Smooth muscle cell (in vitro differentiated cells): ENCODE measurements around the gene MTA2. TPM values are rescaled to one million over a fixed set of nuclear protein-coding genes. Genes with fewer than 3 reads are reported as not detected.

Source experiments
- DNase-seq: peaks from one replicate; lab custom pipeline; 2025; ENCODE audit not compliant: unreplicated experiment; lab: John Stamatoyannopoulos, UW
- H2AFZ ChIP-seq: fragments of 200-600 bp; sonication (generic); 2 replicates; pipeline ENCODE4 v1.6.0; 2016; ENCODE audit warnings: antibody characterized with exemption, low read depth, mild to moderate bottlenecking
- H3F3A ChIP-seq: fragments of 200-600 bp; sonication (generic); 2 replicates; pipeline ENCODE4 v1.6.0; 2017; ENCODE audit warnings: antibody characterized with exemption, low read depth
- H3K27ac ChIP-seq: fragments of 200-600 bp; sonication (generic); 2 replicates; pipeline ENCODE4 v1.5.1; 2016; ENCODE audit warnings: low read depth, mild to moderate bottlenecking
- H3K27me3 ChIP-seq: fragments of 200-600 bp; sonication (generic); 2 replicates; pipeline ENCODE4 v1.6.1; 2016; ENCODE audit warnings: low read depth, mild to moderate bottlenecking
- H3K36me3 ChIP-seq: fragments of 200-600 bp; sonication (generic); 2 replicates; pipeline ENCODE4 v1.5.1; 2016; ENCODE audit warnings: low read depth
- H3K4me1 ChIP-seq: fragments of 200-600 bp; sonication (generic); 2 replicates; pipeline ENCODE4 v1.5.1; 2016; ENCODE audit warnings: low read depth
- H3K4me2 ChIP-seq: fragments of 200-600 bp; sonication (generic); 2 replicates; pipeline ENCODE4 v1.6.0; 2016; ENCODE audit warnings: mild to moderate bottlenecking
- H3K4me3 ChIP-seq: fragments of 200-600 bp; sonication (generic); 2 replicates; pipeline ENCODE4 v1.5.1; 2016; ENCODE audit warnings: mild to moderate bottlenecking
- H3K79me2 ChIP-seq: fragments of 200-600 bp; sonication (generic); 2 replicates; pipeline ENCODE4 v1.6.0; 2016; ENCODE audit warnings: low read depth, mild to moderate bottlenecking
- H3K9ac ChIP-seq: fragments of 200-600 bp; sonication (generic); 2 replicates; pipeline ENCODE4 v1.6.0; 2016; ENCODE audit warnings: low read depth
- H3K9me3 ChIP-seq: fragments of 200-600 bp; sonication (generic); replicated peaks from 2 replicates; pipeline ENCODE4 v1.5.1; 2016; ENCODE audit warnings: low read depth
- H4K20me1 ChIP-seq: fragments of 200-600 bp; sonication (generic); 2 replicates; pipeline ENCODE4 v1.6.0; 2016; ENCODE audit warnings: low read depth
- WGBS: methylation state at CpG from one replicate; pipeline ENCODE4 v1.1.7; 2016; ENCODE audit warnings: low lambda C conversion rate; 5-methylcytosine and 5-hydroxymethylcytosine counted together
- microRNA-seq: library from miRNA; unstranded; fragments of <30 nt; microRNA quantifications from one replicate; pipeline ENCODE4, GENCODE V29; 2016; ENCODE audit warnings: borderline number of aligned reads
- polyA plus RNA-seq: library from polyadenylated mRNA; unstranded; fragments of >200 nt; fragmentation: Nextera tagmentation; extraction: Ambion mirVana; gene quantifications from 2 replicates; pipeline ENCODE4 v1.2.1, GENCODE V29; 2016
- small RNA-seq: library from RNA; depleted of rRNA; stranded (forward); fragments of <200 nt; gene quantifications from one replicate; pipeline ENCODE3, GENCODE V24; 2014
- total RNA-seq: library from RNA; depleted of rRNA; stranded (reverse); fragments of >200 nt; gene quantifications from 2 replicates; pipeline ENCODE4 v1.2.3, GENCODE V29; 2014
- TF ChIP-seq, protein P1 (sequence below): fragments of 200-600 bp; sonication (generic); IDR thresholded peaks from 2 replicates; pipeline ENCODE4 v1.5.1; 2017; ENCODE audit warnings: borderline replicate concordance, mild to moderate bottlenecking, antibody characterized with exemption; ENCODE audit not compliant: insufficient read depth, poor library complexity, severe bottlenecking

MTA2 gene
- total and polyA plus RNA-seq, 2 experiments from 2014 or later = 22.7 to 65.9 TPM

DNA sequence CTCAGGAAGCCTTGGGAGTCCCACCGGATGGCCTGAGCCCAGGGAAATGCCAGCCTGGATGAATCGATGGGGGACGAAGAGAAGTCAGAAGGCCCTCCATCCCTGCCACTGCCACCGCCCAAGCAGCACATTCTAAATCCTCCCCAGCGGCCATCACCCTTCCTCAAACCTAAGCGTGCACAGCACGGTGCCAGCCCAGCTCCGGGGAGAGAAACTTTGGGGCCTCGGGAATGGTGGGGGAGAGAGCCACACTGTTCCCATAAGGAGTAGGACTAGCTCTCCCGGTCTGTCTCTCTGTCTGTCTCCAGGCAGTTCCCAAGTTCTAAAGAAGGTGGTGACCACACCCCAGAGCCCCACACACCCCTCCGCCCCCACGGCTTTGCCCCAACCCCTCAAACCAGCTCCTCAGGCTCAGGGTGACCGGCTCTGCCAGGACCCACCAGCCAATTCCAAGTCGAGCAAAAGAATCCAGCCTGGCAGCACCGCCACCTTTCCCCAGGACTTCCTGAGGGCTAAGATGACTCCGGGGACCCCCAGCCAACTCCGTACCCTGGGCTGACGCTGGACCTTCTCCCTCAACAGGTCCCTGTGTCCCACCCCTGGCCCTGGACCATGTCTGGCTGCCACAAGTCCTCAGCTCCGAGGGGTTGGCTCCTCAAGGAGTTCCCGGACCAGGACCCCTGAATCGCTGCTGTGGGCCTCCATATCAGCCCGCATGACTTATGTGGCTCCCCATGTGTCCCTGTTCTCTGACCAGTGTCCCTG lies 57.8 kb downstream of the MTA2 start:
- WGBS = 27% methylated on average over 18 of the region's 22 CpGs
- TF ChIP-seq, protein P1, sequence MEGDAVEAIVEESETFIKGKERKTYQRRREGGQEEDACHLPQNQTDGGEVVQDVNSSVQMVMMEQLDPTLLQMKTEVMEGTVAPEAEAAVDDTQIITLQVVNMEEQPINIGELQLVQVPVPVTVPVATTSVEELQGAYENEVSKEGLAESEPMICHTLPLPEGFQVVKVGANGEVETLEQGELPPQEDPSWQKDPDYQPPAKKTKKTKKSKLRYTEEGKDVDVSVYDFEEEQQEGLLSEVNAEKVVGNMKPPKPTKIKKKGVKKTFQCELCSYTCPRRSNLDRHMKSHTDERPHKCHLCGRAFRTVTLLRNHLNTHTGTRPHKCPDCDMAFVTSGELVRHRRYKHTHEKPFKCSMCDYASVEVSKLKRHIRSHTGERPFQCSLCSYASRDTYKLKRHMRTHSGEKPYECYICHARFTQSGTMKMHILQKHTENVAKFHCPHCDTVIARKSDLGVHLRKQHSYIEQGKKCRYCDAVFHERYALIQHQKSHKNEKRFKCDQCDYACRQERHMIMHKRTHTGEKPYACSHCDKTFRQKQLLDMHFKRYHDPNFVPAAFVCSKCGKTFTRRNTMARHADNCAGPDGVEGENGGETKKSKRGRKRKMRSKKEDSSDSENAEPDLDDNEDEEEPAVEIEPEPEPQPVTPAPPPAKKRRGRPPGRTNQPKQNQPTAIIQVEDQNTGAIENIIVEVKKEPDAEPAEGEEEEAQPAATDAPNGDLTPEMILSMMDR = no peak
- no peaks in the 10 kb centered on the region for H3K36me3 ChIP-seq
- no peaks in the 10 kb centered on the region for H3K9me3 ChIP-seq
- H3K79me2 ChIP-seq = peaks cover 70% of the 10 kb centered on the region
- DNase-seq = no peak
- H3K27ac ChIP-seq = peak overlapping the region; percentile 75
- H3K4me3 ChIP-seq = peak overlapping the region; percentile 76
- peaks cover 6% of the 10 kb centered on the region for H3F3A ChIP-seq
- H3K4me1 ChIP-seq = peaks cover 34% of the 10 kb centered on the region
- H3K4me2 ChIP-seq = peak overlapping the region; percentile 93
- H3K9ac ChIP-seq = peak overlapping the region; percentile 70
- no peak overlapping the region for H2AFZ ChIP-seq
- peaks cover 66% of the 10 kb centered on the region for H4K20me1 ChIP-seq
- H3K27me3 ChIP-seq = no peaks in the 10 kb centered on the region

Small RNA genes within 50 kb of the gene (microRNA-seq; reads per million reads assigned to microRNA genes)
- gene MIR6747 = 4.7 reads per million

Small RNA genes within 50 kb of the gene (small RNA-seq; reads per million reads assigned to genes)
- gene AP001458.1 (0.08 reads per million), gene EEF1G (not detected), gene MIR6747 (0.16 reads per million)

Other genes with a start within 250 kb of the MTA2 start
- not detected in 2 replicates for gene SCGB1A1, start 182.8 kb downstream of the MTA2 start, total RNA-seq
- gene SCGB1A1, start 182.8 kb downstream of the MTA2 start, polyA plus RNA-seq = not detected in 2 replicates
- gene AHNAK, start 55.1 kb downstream of the MTA2 start, total RNA-seq = 229 and 240 TPM in 2 replicates
- gene AHNAK, start 55.1 kb downstream of the MTA2 start, polyA plus RNA-seq = 27.2 and 58.8 TPM in 2 replicates
- 773 and 864 TPM in 2 replicates for gene EEF1G, start 28.0 kb downstream of the MTA2 start, total RNA-seq
- gene EEF1G, start 28.0 kb downstream of the MTA2 start, polyA plus RNA-seq = 433 and 463 TPM in 2 replicates
- 3.0 and 5.5 TPM in 2 replicates for gene TUT1, start 10.3 kb downstream of the MTA2 start, total RNA-seq
- gene TUT1, start 10.3 kb downstream of the MTA2 start, polyA plus RNA-seq = 15.9 and 18.6 TPM in 2 replicates
- 20.6 and 35.0 TPM in 2 replicates for gene EML3, start 10.9 kb upstream of the MTA2 start, total RNA-seq
- 36.8 and 47.2 TPM in 2 replicates for gene EML3, start 10.9 kb upstream of the MTA2 start, polyA plus RNA-seq
- 0.63 and 4.0 TPM in 2 replicates for gene ROM1, start 11.4 kb upstream of the MTA2 start, total RNA-seq
- gene ROM1, start 11.4 kb upstream of the MTA2 start, polyA plus RNA-seq = 0.91 and 1.4 TPM in 2 replicates
- gene B3GAT3, start 20.1 kb upstream of the MTA2 start, total RNA-seq = 19.3 and 20.0 TPM in 2 replicates
- gene B3GAT3, start 20.1 kb upstream of the MTA2 start, polyA plus RNA-seq = 66.9 and 73.8 TPM in 2 replicates
- gene GANAB, start 44.7 kb upstream of the MTA2 start, total RNA-seq = 176 and 186 TPM in 2 replicates
- gene GANAB, start 44.7 kb upstream of the MTA2 start, polyA plus RNA-seq = 194 and 225 TPM in 2 replicates
- 7.3 and 8.2 TPM in 2 replicates for gene INTS5, start 51.4 kb upstream of the MTA2 start, total RNA-seq
- gene INTS5, start 51.4 kb upstream of the MTA2 start, polyA plus RNA-seq = 11.9 and 13.2 TPM in 2 replicates
- 54.4 and 68.4 TPM in 2 replicates for gene C11orf98, start 63.3 kb upstream of the MTA2 start, total RNA-seq
- gene C11orf98, start 63.3 kb upstream of the MTA2 start, polyA plus RNA-seq = 101 and 114 TPM in 2 replicates
- 1.3 and 4.9 TPM in 2 replicates for gene CSKMT, start 63.4 kb upstream of the MTA2 start, total RNA-seq
- gene CSKMT, start 63.4 kb upstream of the MTA2 start, polyA plus RNA-seq = 1.4 and 9.8 TPM in 2 replicates
- gene UQCC3, start 69.8 kb upstream of the MTA2 start, total RNA-seq = 5.5 and 7.7 TPM in 2 replicates
- 14.4 and 16.7 TPM in 2 replicates for gene UQCC3, start 69.8 kb upstream of the MTA2 start, polyA plus RNA-seq
- 1.5 and 5.6 TPM in 2 replicates for gene LBHD1, start 70.4 kb upstream of the MTA2 start, total RNA-seq
- 3.9 and 7.7 TPM in 2 replicates for gene LBHD1, start 70.4 kb upstream of the MTA2 start, polyA plus RNA-seq
- gene UBXN1, start 77.2 kb upstream of the MTA2 start, total RNA-seq = 52.2 and 58.1 TPM in 2 replicates
- 73.5 and 78.4 TPM in 2 replicates for gene UBXN1, start 77.2 kb upstream of the MTA2 start, polyA plus RNA-seq
- gene LRRN4CL, start 87.7 kb upstream of the MTA2 start, total RNA-seq = 0.76 and 1.3 TPM in 2 replicates
- not detected in 2 replicates for gene LRRN4CL, start 87.7 kb upstream of the MTA2 start, polyA plus RNA-seq
- gene BSCL2, start 105.6 kb upstream of the MTA2 start, total RNA-seq = 76.4 and 79.7 TPM in 2 replicates
- gene BSCL2, start 105.6 kb upstream of the MTA2 start, polyA plus RNA-seq = 115 and 123 TPM in 2 replicates
- 0.18 TPM in 1 of 2 replicates, not detected in the other for gene GNG3, start 105.8 kb upstream of the MTA2 start, total RNA-seq
- gene GNG3, start 105.8 kb upstream of the MTA2 start, polyA plus RNA-seq = 0.18 and 1.2 TPM in 2 replicates
- 14.3 and 19.4 TPM in 2 replicates for gene HNRNPUL2, start 125.6 kb upstream of the MTA2 start, total RNA-seq
- gene HNRNPUL2, start 125.6 kb upstream of the MTA2 start, polyA plus RNA-seq = 3.6 and 4.5 TPM in 2 replicates
- 20.1 and 53.0 TPM in 2 replicates for gene TTC9C, start 126.6 kb upstream of the MTA2 start, total RNA-seq
- 46.9 and 49.3 TPM in 2 replicates for gene TTC9C, start 126.6 kb upstream of the MTA2 start, polyA plus RNA-seq
- gene ZBTB3, start 152.3 kb upstream of the MTA2 start, total RNA-seq = 3.3 TPM in 2 replicates
- gene ZBTB3, start 152.3 kb upstream of the MTA2 start, polyA plus RNA-seq = 2.9 and 3.6 TPM in 2 replicates
- 147 and 197 TPM in 2 replicates for gene POLR2G, start 159.7 kb upstream of the MTA2 start, total RNA-seq
- 192 and 220 TPM in 2 replicates for gene POLR2G, start 159.7 kb upstream of the MTA2 start, polyA plus RNA-seq
- 10.5 and 11.9 TPM in 2 replicates for gene TAF6L, start 169.5 kb upstream of the MTA2 start, total RNA-seq
- 18.6 and 27.2 TPM in 2 replicates for gene TAF6L, start 169.5 kb upstream of the MTA2 start, polyA plus RNA-seq
- gene TMEM179B, start 185.5 kb upstream of the MTA2 start, total RNA-seq = 96.0 and 103 TPM in 2 replicates
- gene TMEM179B, start 185.5 kb upstream of the MTA2 start, polyA plus RNA-seq = 113 and 125 TPM in 2 replicates
- gene TMEM223, start 190.1 kb upstream of the MTA2 start, total RNA-seq = 43.2 and 47.8 TPM in 2 replicates
- 40.8 and 46.8 TPM in 2 replicates for gene TMEM223, start 190.1 kb upstream of the MTA2 start, polyA plus RNA-seq
- 33.4 and 35.4 TPM in 2 replicates for gene NXF1, start 203.6 kb upstream of the MTA2 start, total RNA-seq
- 46.5 and 78.8 TPM in 2 replicates for gene NXF1, start 203.6 kb upstream of the MTA2 start, polyA plus RNA-seq
- gene STX5, start 230.2 kb upstream of the MTA2 start, total RNA-seq = 44.6 and 52.6 TPM in 2 replicates
- 67.9 and 69.0 TPM in 2 replicates for gene STX5, start 230.2 kb upstream of the MTA2 start, polyA plus RNA-seq
- not detected in 2 replicates for gene TEX54, start 231.0 kb upstream of the MTA2 start, total RNA-seq
- 1.4 and 3.1 TPM in 2 replicates for gene TEX54, start 231.0 kb upstream of the MTA2 start, polyA plus RNA-seq
- 19.3 and 36.6 TPM in 2 replicates for gene WDR74, start 237.7 kb upstream of the MTA2 start, total RNA-seq
- gene WDR74, start 237.7 kb upstream of the MTA2 start, polyA plus RNA-seq = 41.3 and 46.1 TPM in 2 replicates